Measurements from ENCODE around the gene ZNF143.

- TF ChIP-seq CTCF (IDR thresholded peaks at IDR 0.05 in 4 of 5, conservative IDR thresholded peaks at IDR 0.05 in 1 of 5) (no peak), POLR2A (IDR thresholded peaks at IDR 0.05) (no peak)
These were observed 102.5 kb downstream of the ZNF143 start for GRCh38 chr11:9563196-9563730.

All from gastrocnemius medialis (tissue), 4 donors.